Mesenchymal stem cell (in vitro differentiated cells and primary cell): ENCODE measurements around the gene LRRC36.

Source experiments
- DNase-seq: peaks from one replicate; pipeline ENCODE4 v3.0.0-alpha.2; 2013
- H2AFZ ChIP-seq: one replicate; pipeline ENCODE4 v1.6.1; 2013; ENCODE audit warnings: low read depth, mild to moderate bottlenecking, control low read depth, inconsistent platforms, low read length, moderate library complexity
- H2AK5ac ChIP-seq: 2 replicates; pipeline ENCODE4 v1.6.1; 2013; ENCODE audit warnings: low read length, moderate library complexity, mild to moderate bottlenecking, inconsistent platforms; ENCODE audit not compliant: severe bottlenecking
- H2BK120ac ChIP-seq: one replicate; pipeline ENCODE4 v1.6.1; 2013; ENCODE audit warnings: low read depth, mild to moderate bottlenecking, inconsistent platforms, low read length, moderate library complexity
- H2BK12ac ChIP-seq, 2 experiments: one replicate each; pipeline ENCODE4 v1.6.1; 2013; ENCODE audit warnings: inconsistent platforms in 2 of 2, low read length in 2 of 2, mild to moderate bottlenecking in 2 of 2, moderate library complexity in 2 of 2, control low read depth in 1 of 2
- H2BK15ac ChIP-seq: one replicate; pipeline ENCODE4 v1.6.1; 2013; ENCODE audit warnings: mild to moderate bottlenecking, low read depth, inconsistent platforms; ENCODE audit not compliant: poor library complexity, severe bottlenecking
- H2BK5ac ChIP-seq: 2 replicates; pipeline ENCODE4 v1.6.1; 2013; ENCODE audit warnings: low read depth, mild to moderate bottlenecking, low read length, control low read depth, inconsistent platforms; ENCODE audit not compliant: poor library complexity, severe bottlenecking
- H3K14ac ChIP-seq, 2 experiments: one replicate each; pipeline ENCODE4 v1.6.1; 2013; ENCODE audit warnings: inconsistent platforms in 2 of 2, low read length in 2 of 2, control low read depth in 1 of 2, mild to moderate bottlenecking in 1 of 2, moderate library complexity in 1 of 2
- H3K18ac ChIP-seq, 2 experiments: one replicate each; pipeline ENCODE4 v1.6.1; 2013; ENCODE audit warnings: inconsistent platforms in 2 of 2, low read length in 2 of 2, control low read depth in 1 of 2, low read depth in 1 of 2, mild to moderate bottlenecking in 1 of 2
- H3K23ac ChIP-seq, 2 experiments: one replicate each; pipeline ENCODE4 v1.6.1; 2013; ENCODE audit warnings: inconsistent platforms in 2 of 2, low read length in 2 of 2, mild to moderate bottlenecking in 2 of 2, moderate library complexity in 2 of 2, control low read depth in 1 of 2
- H3K27ac ChIP-seq: 2 replicates; pipeline ENCODE4 v1.5.1; 2013; ENCODE audit warnings: mild to moderate bottlenecking, moderate library complexity, low read length, control low read depth, inconsistent platforms; ENCODE audit not compliant: poor library complexity, severe bottlenecking
- H3K27me3 ChIP-seq, 2 experiments: 2 replicates each; pipeline versions ENCODE4 v1.6.1 to v1.7.0; 2013; ENCODE audit warnings: low read length in 2 of 2, mild to moderate bottlenecking in 2 of 2, moderate library complexity in 2 of 2, control low read depth in 1 of 2, inconsistent platforms in 1 of 2; ENCODE audit not compliant: control insufficient read depth in 1 of 2, insufficient read depth in 1 of 2
- H3K36me3 ChIP-seq, 2 experiments: 2 replicates each; pipeline versions ENCODE4 v1.6.1 to v1.7.0; 2013; ENCODE audit warnings: low read length in 2 of 2, control low read depth in 1 of 2, inconsistent platforms in 1 of 2, low read depth in 1 of 2, mild to moderate bottlenecking in 1 of 2; ENCODE audit not compliant: insufficient read depth in 2 of 2, control insufficient read depth in 1 of 2
- H3K4ac ChIP-seq, 2 experiments: one replicate each; pipeline ENCODE4 v1.6.1; 2013; ENCODE audit warnings: inconsistent platforms in 2 of 2, low read length in 2 of 2, mild to moderate bottlenecking in 2 of 2, moderate library complexity in 2 of 2, control low read depth in 1 of 2, low read depth in 1 of 2
- H3K4me1 ChIP-seq: 2 replicates; pipeline ENCODE4 v1.6.1; 2013; ENCODE audit warnings: low read depth, low read length, control low read depth; ENCODE audit not compliant: control insufficient read depth, insufficient read depth
- H3K4me2 ChIP-seq: 2 replicates; pipeline ENCODE4 v1.6.1; 2013; ENCODE audit warnings: low read length, mild to moderate bottlenecking, inconsistent platforms; ENCODE audit not compliant: poor library complexity, severe bottlenecking
- H3K4me3 ChIP-seq, 2 experiments: 2 replicates each; pipeline versions ENCODE4 v1.5.1 to v1.7.0; 2013; ENCODE audit warnings: low read length in 2 of 2, mild to moderate bottlenecking in 2 of 2, control low read depth in 1 of 2, low read depth in 1 of 2; ENCODE audit not compliant: insufficient read depth in 1 of 2
- H3K79me1 ChIP-seq: replicated peaks from 2 replicates; pipeline ENCODE4 v1.6.1; 2013; ENCODE audit warnings: mild to moderate bottlenecking, control low read depth, low read length, inconsistent platforms; ENCODE audit not compliant: poor library complexity, severe bottlenecking
- H3K9ac ChIP-seq: 2 replicates; pipeline ENCODE4 v1.7.0; 2013; ENCODE audit warnings: mild to moderate bottlenecking, low read length, moderate library complexity
- H3K9me3 ChIP-seq: 2 replicates; pipeline ENCODE4 v1.7.0; 2013; ENCODE audit warnings: mild to moderate bottlenecking, low read length; ENCODE audit not compliant: control insufficient read depth
- H4K8ac ChIP-seq: one replicate; pipeline ENCODE4 v1.6.1; 2013; ENCODE audit warnings: inconsistent platforms, mild to moderate bottlenecking, low read length, moderate library complexity
- H4K91ac ChIP-seq: one replicate; pipeline ENCODE4 v1.6.1; 2013; ENCODE audit warnings: mild to moderate bottlenecking, low read length, inconsistent platforms
- WGBS: methylation state at CpG from one replicate; pipeline ENCODE4 v1.1.7; 2013; ENCODE audit warnings: mixed read lengths; 5-methylcytosine and 5-hydroxymethylcytosine counted together

LRRC36 gene

GRCh38 chr16:67384778-67385510 lies 58.3 kb downstream of the LRRC36 start:
- Histone ChIP-seq H3K79me1 (no peaks in the 10 kb centered on the region), H3K4me2 (no peak overlapping the region), H3K36me3 (no peaks in the 10 kb centered on the region), H3K4me3 (no peak overlapping the region), H3K23ac (no peak overlapping the region), H2BK5ac (no peak overlapping the region), H3K9me3 (no peaks in the 10 kb centered on the region), H2BK12ac (no peak overlapping the region), H2BK120ac (no peak overlapping the region), H3K27ac (no peak overlapping the region), H2BK15ac (no peak overlapping the region), H3K27me3 (peaks cover 29 to 54% of the 10 kb centered on the region in 2 experiments), H4K8ac (no peak overlapping the region), H3K4ac (no peak overlapping the region), H3K9ac (no peak overlapping the region), H3K14ac (no peak overlapping the region), H2AFZ (no peak overlapping the region), H3K18ac (no peak overlapping the region), H2AK5ac (no peak overlapping the region), H4K91ac (no peak overlapping the region), H3K4me1 (no peaks in the 10 kb centered on the region)
- WGBS = 86% methylated on average over 7 of the region's 8 CpGs
- no peak for DNase-seq

GRCh38 chr16:67386861-67387455 lies 60.3 kb downstream of the LRRC36 start:
- Histone ChIP-seq H2BK5ac (no peak overlapping the region), H3K79me1 (no peaks in the 10 kb centered on the region), H3K4ac (no peak overlapping the region), H3K23ac (no peak overlapping the region), H3K9me3 (no peaks in the 10 kb centered on the region), H3K4me2 (no peak overlapping the region), H3K4me1 (peaks cover 1% of the 10 kb centered on the region), H2BK120ac (no peak overlapping the region), H3K14ac (no peak overlapping the region), H3K27ac (no peak overlapping the region), H3K4me3 (no peak overlapping the region), H4K91ac (no peak overlapping the region), H2BK15ac (no peak overlapping the region), H4K8ac (no peak overlapping the region), H3K36me3 (no peaks in the 10 kb centered on the region), H2AFZ (no peak overlapping the region), H3K9ac (no peak overlapping the region), H2AK5ac (no peak overlapping the region), H3K27me3 (peaks cover 39 to 62% of the 10 kb centered on the region in 2 experiments), H3K18ac (no peak overlapping the region), H2BK12ac (no peak overlapping the region)
- WGBS = 95% methylated on average over 5 of the region's 5 CpGs
- DNase-seq = no peak

GRCh38 chr16:67387479-67388079 lies 61.0 kb downstream of the LRRC36 start:
- no peak overlapping the region for H3K27ac ChIP-seq
- no peaks in the 10 kb centered on the region for H3K36me3 ChIP-seq
- no peaks in the 10 kb centered on the region for H3K79me1 ChIP-seq
- peaks cover 44 to 62% of the 10 kb centered on the region in 2 experiments for H3K27me3 ChIP-seq
- H2AK5ac ChIP-seq = no peak overlapping the region
- H2AFZ ChIP-seq = no peak overlapping the region
- H2BK12ac ChIP-seq = no peak overlapping the region
- no peak overlapping the region for H3K4me3 ChIP-seq
- H2BK15ac ChIP-seq = no peak overlapping the region
- DNase-seq = no peak
- no peak overlapping the region for H3K4me2 ChIP-seq
- no peak overlapping the region for H2BK5ac ChIP-seq
- H4K8ac ChIP-seq = no peak overlapping the region
- H3K18ac ChIP-seq = no peak overlapping the region
- no peak overlapping the region for H2BK120ac ChIP-seq
- H3K9me3 ChIP-seq = no peaks in the 10 kb centered on the region
- no peak overlapping the region for H3K4ac ChIP-seq
- H3K14ac ChIP-seq = no peak overlapping the region
- 90% methylated on average over 7 of the region's 8 CpGs for WGBS
- H3K4me1 ChIP-seq = peaks cover 4% of the 10 kb centered on the region
- no peak overlapping the region for H3K9ac ChIP-seq
- H3K23ac ChIP-seq = no peak overlapping the region
- no peak overlapping the region for H4K91ac ChIP-seq

DNA sequence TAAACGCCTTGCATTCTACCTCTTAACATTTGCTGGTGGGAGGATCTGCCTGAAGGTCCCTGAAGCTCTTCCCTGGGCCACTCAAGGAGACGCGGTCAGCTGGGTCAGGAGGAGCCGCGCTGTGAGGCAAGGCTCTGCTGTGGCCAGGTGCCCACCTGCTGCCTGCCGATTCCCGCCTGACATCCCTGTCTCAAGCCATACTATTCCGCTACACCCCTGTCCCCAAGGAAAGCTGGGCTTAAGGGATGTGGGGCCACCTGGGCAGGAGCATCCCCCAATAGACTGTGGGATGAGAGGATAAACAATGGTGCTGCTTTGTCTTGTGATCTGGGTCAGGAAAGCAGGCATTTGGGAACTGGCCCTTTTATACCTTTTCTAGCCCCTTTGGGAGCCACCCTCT lies 61.6 kb downstream of the LRRC36 start:
- Histone ChIP-seq H4K91ac (no peak overlapping the region), H3K36me3 (no peaks in the 10 kb centered on the region), H3K4me1 (peaks cover 9% of the 10 kb centered on the region), H3K79me1 (no peaks in the 10 kb centered on the region), H2BK12ac (no peak overlapping the region), H3K14ac (no peak overlapping the region), H3K23ac (no peak overlapping the region), H2AFZ (no peak overlapping the region), H2AK5ac (no peak overlapping the region), H3K9me3 (no peaks in the 10 kb centered on the region), H2BK15ac (no peak overlapping the region), H4K8ac (no peak overlapping the region), H3K18ac (no peak overlapping the region), H2BK5ac (no peak overlapping the region), H3K4me3 (no peak overlapping the region), H2BK120ac (no peak overlapping the region), H3K27me3 (peaks cover 44 to 67% of the 10 kb centered on the region in 2 experiments), H3K9ac (no peak overlapping the region), H3K27ac (no peak overlapping the region), H3K4ac (no peak overlapping the region), H3K4me2 (no peak overlapping the region)
- 94% methylated on average over 5 of the region's 8 CpGs for WGBS
- DNase-seq = no peak
